ENCODE results near the gene AKAIN1.

DNA sequence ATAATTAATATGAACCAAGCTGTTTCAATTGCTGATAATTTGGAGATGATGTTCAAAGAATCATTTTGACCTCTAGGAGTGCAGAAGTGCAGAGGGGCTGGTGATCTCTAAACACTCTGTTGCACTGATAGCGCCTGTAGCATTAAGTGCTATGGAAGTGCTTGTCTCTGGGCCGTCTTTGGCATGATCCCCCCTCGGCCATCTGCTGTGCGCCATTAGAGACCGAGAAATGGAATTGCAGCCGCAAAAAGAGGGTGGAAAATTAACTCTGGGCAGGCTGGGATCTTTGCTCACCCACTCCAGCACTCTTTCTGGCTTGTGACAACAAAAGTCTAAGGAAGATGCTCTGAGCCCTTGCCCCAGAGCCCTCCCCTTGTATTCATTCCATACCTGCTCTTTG, 23.4 kb downstream of the AKAIN1 start:
- TF ChIP-seq CTCF (conservative IDR thresholded peaks at IDR 0.05 in 1 of 2, IDR thresholded peaks at IDR 0.05 in 1 of 2; ENCODE audit: extremely low read depth in 1 of 2, insufficient read depth in 1 of 2, low read depth in 1 of 2, low read length in 2 of 2): no peak
- no peak for TF ChIP-seq EZH2 (IDR thresholded peaks at IDR 0.05; ENCODE audit: borderline replicate concordance, low read length)

All from mammary epithelial cell (primary cell).